Peyer's patch (tissue), 4 donors: ENCODE measurements around the gene RAI2.

Source experiments
- CTCF ChIP-seq, 6 experiments: fragments of 450-650 bp in 4 of 6; fragments of 200-600 bp in 2 of 6; sonication (generic) in 1 of 6; IDR thresholded peaks; one replicate each; pipeline ENCODE4 v1.5.1; 2017 to 2019; ENCODE audit warnings: antibody characterized with exemption in 6 of 6, mild to moderate bottlenecking in 3 of 6, moderate library complexity in 1 of 6
- POLR2A ChIP-seq, 2 donors: fragments of 450-650 bp; IDR thresholded peaks; one replicate each; pipeline ENCODE4 v1.5.1; 2017; ENCODE audit warnings: antibody characterized with exemption in 2 of 2, mild to moderate bottlenecking in 2 of 2, moderate library complexity in 2 of 2

- TF ChIP-seq CTCF (IDR thresholded peaks at IDR 0.05) (no peak), POLR2A (IDR thresholded peaks at IDR 0.05) (no peak)
Measured at GRCh38 chrX:17803449-17803848, 57.6 kb downstream of the RAI2 start.
